ENCODE results near the gene PGM2.
A peak's percentile ranks its signal among the peaks of the same experiment; 100 is the strongest.

Gene PGM2

DNA sequence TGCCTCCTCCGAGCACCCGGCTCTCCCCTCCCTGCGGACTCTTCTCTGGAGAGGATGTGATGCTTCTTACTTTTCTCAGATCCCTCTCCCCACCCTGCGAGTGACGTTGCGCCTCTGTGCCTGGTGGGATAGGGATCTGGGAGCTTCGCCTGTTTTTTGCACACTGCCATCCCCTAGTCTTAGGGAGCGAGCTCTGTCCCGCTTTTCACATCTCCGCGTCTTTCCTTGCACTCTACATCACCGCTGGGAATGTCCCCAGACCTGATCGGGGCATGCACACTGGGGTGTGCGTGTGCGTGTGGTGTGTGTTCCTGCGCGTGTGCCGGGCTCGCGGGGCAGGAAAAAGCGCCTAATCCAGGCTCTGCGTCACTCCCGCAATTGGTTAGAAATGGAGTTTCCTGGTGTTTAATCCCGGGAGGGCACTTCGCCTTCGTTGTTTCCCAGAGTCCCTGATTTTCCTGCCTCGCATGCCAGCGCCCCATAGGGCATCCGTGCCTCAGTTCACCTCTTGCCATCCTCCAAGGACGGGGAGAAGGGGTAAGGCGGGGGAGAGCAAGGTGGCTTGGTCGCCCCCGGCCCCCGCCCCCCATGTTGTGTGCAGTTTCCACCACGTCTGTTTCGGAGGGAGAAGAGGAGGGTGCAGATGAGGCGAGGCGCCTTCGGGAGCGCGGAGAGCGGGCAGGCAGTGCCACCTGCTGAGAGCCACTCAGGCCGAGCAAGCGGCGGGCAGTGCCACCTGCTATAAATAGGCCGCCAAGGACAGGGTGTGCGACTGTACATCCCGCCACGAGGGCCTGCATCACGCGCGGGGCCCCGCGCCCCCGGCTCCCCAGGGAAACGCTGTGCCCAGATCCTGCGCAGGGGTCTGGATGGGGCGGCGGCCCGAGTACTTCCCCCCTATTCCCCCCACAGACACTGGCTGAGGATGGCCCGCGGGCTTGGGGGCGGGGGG, 63.6 kb downstream of the PGM2 start:
- TF ChIP-seq, protein P1, sequence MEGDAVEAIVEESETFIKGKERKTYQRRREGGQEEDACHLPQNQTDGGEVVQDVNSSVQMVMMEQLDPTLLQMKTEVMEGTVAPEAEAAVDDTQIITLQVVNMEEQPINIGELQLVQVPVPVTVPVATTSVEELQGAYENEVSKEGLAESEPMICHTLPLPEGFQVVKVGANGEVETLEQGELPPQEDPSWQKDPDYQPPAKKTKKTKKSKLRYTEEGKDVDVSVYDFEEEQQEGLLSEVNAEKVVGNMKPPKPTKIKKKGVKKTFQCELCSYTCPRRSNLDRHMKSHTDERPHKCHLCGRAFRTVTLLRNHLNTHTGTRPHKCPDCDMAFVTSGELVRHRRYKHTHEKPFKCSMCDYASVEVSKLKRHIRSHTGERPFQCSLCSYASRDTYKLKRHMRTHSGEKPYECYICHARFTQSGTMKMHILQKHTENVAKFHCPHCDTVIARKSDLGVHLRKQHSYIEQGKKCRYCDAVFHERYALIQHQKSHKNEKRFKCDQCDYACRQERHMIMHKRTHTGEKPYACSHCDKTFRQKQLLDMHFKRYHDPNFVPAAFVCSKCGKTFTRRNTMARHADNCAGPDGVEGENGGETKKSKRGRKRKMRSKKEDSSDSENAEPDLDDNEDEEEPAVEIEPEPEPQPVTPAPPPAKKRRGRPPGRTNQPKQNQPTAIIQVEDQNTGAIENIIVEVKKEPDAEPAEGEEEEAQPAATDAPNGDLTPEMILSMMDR (IDR thresholded peaks at IDR 0.05; ENCODE audit: borderline replicate concordance, insufficient read depth, low read depth, low read length) = no peak
- H3K4me3 ChIP-seq (ENCODE audit: low read depth, low read length) = peak overlapping the region; percentile 77

DNA sequence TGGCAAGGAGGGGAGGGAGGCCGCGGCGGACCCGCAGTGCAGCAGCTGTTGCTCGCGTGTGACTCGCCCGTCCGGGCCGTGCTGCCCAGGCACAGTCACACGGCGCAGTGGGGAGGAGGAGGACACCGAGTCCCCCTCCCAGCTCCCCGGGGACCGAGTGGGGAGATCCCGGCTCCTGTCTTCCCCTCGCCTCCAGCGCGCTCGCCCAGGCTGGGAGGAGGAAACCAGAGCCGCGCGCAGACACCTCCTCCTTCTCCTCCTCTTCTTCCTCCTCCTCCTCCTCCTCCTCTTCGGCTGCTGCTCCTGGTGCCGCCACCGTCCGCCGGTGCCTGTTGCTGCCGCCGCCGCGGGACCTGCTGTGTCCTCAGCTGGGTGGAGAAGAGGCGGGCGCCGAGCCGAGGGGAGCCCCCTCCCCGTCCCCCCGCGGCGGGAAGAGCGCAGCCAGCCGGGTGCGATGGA, 64.3 kb downstream of the PGM2 start, which contains the start of gene TBC1D1:
TBC1D1 (plus strand) TSS at position 284 of the 459 bp plus-strand sequence. CDS start 11,012 bp downstream, outside the sequence.
- H3K4me3 ChIP-seq (ENCODE audit: low read depth, low read length) = peak within 1 kb of the TSS; percentile 77
- TF ChIP-seq, protein P1 (IDR thresholded peaks at IDR 0.05; ENCODE audit: borderline replicate concordance, insufficient read depth, low read depth, low read length) = no peak

DNA sequence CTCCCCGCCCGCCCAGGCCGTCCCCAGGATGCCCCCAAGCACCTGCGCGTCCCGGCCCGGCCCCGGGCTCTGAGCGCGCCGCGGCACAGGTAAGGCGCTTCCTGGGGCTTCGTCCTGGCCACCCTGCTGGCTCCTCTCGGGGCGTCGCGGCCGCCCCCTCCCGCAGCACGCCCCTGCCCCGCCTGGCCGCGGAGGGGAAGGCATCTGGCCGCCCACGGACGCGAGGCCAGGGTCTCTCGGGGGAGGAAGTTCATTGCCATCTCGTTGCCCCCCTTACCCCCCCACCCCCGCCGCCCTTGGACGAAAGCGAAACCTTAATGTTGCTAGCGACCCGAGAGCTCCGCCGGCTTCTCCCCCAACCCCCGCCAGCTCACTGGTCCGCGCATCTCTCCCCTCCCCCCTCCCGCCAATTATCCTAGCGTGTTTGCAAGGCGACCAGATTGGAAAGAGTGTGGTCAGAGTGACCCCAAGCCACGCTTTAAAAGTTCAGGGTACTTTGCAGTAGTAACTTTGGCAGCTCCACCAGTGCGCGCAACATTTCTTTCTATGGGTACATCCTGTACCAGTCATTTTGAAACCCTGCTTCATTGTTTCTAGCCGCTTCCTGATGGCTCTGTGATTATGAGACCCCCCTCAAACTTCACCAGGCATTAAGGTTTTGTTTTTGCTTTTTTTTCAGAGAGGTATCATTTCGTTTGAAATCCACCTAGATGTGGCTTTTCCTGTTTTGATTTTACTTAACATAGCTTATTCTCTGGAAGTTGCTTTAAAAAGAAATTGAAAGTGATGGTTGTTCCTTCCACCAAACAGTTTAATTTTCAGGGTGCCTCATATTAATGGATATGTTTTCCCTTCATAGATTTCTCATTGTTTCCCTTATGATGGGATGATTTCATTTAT, 65.0 kb downstream of the PGM2 start:
- TF ChIP-seq, protein P1 (IDR thresholded peaks at IDR 0.05; ENCODE audit: borderline replicate concordance, insufficient read depth, low read depth, low read length) = 0 out of 2 replicates have a peak, but pooled peaks have one; percentile 19
- H3K4me3 ChIP-seq (ENCODE audit: low read depth, low read length) = peak overlapping the region; percentile 77

DNA sequence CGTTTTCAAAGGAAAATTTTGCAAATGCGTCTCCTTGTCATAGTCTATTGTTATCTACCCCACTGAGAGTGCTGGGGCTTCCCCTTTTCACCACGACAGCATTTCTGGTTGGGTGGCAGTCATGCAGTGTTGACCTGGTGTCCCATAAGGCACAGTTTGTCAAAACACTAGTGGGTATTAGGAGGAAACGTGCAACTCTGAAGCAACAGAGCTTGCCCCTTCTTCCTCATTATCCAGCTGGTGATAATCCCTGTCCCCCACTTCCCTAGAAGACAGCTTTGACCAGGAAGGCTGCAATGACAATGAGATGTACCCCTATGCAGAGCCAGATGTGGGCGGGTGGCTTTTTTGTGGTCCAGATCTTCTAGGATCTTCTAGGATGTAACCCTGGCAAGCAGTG, 66.2 kb downstream of the PGM2 start:
- no peak overlapping the region for H3K4me3 ChIP-seq (ENCODE audit: low read depth, low read length)
- TF ChIP-seq, protein P1 (IDR thresholded peaks at IDR 0.05; ENCODE audit: borderline replicate concordance, insufficient read depth, low read depth, low read length) = no peak

DNA sequence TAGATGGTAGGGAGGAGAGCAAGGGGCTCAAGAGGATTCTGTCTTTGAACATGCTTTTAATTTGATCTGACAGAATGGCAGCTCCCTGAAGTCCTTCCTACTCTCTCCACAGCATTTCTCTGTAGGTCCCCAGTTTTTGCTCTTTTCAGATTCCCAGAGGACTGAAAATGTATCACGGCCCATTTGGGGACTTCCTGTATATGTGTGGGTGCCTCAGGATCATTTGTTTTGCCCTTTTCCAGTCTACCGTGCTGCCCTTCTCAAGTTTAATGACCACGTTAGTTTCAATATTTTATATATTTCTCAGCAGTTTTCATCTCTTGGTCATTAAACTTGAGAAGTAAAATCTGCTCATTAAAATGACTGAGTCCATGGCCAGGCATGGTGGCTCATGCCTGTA, 66.7 kb downstream of the PGM2 start:
- TF ChIP-seq, protein P1 (IDR thresholded peaks at IDR 0.05; ENCODE audit: borderline replicate concordance, insufficient read depth, low read depth, low read length) = no peak
- H3K4me3 ChIP-seq (ENCODE audit: low read depth, low read length) = no peak overlapping the region

DNA sequence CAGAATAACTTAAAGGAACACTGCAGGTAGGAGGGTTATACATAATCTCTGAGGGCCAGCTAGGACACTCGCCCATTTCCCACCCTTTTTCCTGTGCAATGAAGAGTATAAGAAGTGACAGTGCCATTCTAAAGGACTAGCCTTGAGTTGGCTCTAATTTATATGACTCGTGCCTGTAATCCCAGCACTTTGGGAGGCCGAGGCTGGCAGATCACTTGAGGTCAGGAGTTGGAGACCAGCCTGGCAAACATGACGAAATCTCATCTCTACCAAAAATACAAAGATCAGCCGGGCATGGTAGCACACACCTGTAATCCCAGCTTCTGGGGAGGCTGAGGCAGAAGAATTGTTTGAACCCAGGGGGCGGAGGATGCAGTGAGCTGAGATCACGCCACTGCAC, 68.8 kb downstream of the PGM2 start:
- TF ChIP-seq, protein P1 (IDR thresholded peaks at IDR 0.05; ENCODE audit: borderline replicate concordance, insufficient read depth, low read depth, low read length) = no peak
- H3K4me3 ChIP-seq (ENCODE audit: low read depth, low read length) = no peak overlapping the region
